K562 (cell line): Measurements from ENCODE around the gene ELP5. TPM values are rescaled to one million over a fixed set of nuclear protein-coding genes. Genes with fewer than 3 reads are reported as not detected.

Source experiments
- DMBX1 ChIP-seq: fragments of 250-450 bp; sonication (Bioruptor Pico); IDR thresholded peaks from 2 replicates; pipeline ENCODE4 v1.8.0; 2022; ENCODE audit warnings: inconsistent platforms, mild to moderate bottlenecking, moderate library complexity, borderline replicate concordance
- E2F8 ChIP-seq: fragments of 450-650 bp; IDR thresholded peaks from 2 replicates; pipeline ENCODE4 v1.7.1; 2018; ENCODE audit warnings: mild to moderate bottlenecking, low read depth; ENCODE audit not compliant: partially characterized antibody
- HLTF ChIP-seq: fragments of 450-650 bp; IDR thresholded peaks from 2 replicates; pipeline ENCODE4 v1.6.1; 2016
- NUFIP1 ChIP-seq: fragments of 450-650 bp; IDR thresholded peaks from 2 replicates; pipeline ENCODE4 v1.6.1; 2018; ENCODE audit not compliant: partially characterized antibody
- SAP30 ChIP-seq: fragments of 200-600 bp; sonication (generic); IDR thresholded peaks from 2 replicates; pipeline ENCODE4 v1.6.1; 2012; ENCODE audit warnings: borderline replicate concordance, low read depth, mild to moderate bottlenecking, moderate library complexity, low read length, control low read depth, inconsistent platforms; ENCODE audit not compliant: insufficient read depth, poor library complexity, severe bottlenecking
- TBL1XR1 ChIP-seq, 2 experiments: IDR thresholded peaks; 2 replicates each; pipeline ENCODE4 v1.6.1; 2012; ENCODE audit warnings: improper control_type of control experiment in 2 of 2, low read length in 2 of 2, mild to moderate bottlenecking in 1 of 2
- ZBTB1 ChIP-seq: sonication (generic); formaldehyde crosslinking; IDR thresholded peaks from 2 replicates; pipeline ENCODE4 v1.8.1; 2023; ENCODE audit warnings: missing genetic modification reagents, low read depth, mild to moderate bottlenecking, borderline replicate concordance
- ZNF407 ChIP-seq: fragments of 450-650 bp; IDR thresholded peaks from 2 replicates; pipeline ENCODE4 v1.6.1; 2016; ENCODE audit warnings: low read depth
- polyA plus RNA-seq, 8 experiments: library from polyadenylated mRNA; depleted of rRNA in 4 of 8; stranded (reverse) in 5 of 8; unstranded in 3 of 8; fragments of >200 nt; fragmentation: Nextera tagmentation in 2 of 8; fragmentation: Illumina TruSeq in 1 of 8; extraction: Ambion mirVana in 2 of 8; extraction: Trizol in 1 of 8; gene quantifications; 2 replicates each; pipeline versions ENCODE4 v1.2.1 to v1.2.3, GENCODE V29; 2011 to 2014; ENCODE audit warnings: inconsistent platforms in 1 of 8, missing spikeins in 1 of 8
- total RNA-seq, 7 experiments: library from RNA; depleted of rRNA in 6 of 7; stranded (reverse); fragments of >200 nt in 6 of 7; fragmentation: Illumina TruSeq in 2 of 7; extraction: Trizol in 2 of 7; gene quantifications; 2 replicates each; pipeline versions ENCODE4 v1.2.1 to v1.2.3, GENCODE V29; 2011 to 2021; ENCODE audit warnings: low replicate concordance in 1 of 7
- TF ChIP-seq, protein P1 (sequence below): sonication (generic); formaldehyde crosslinking; IDR thresholded peaks from 2 replicates; pipeline ENCODE4 v1.8.1; 2023; ENCODE audit warnings: missing genetic modification reagents, mild to moderate bottlenecking, borderline replicate concordance

Gene ELP5
- total and polyA plus RNA-seq, 9 of the 15 experiments (the other 6 are each of a cell fraction or from before 2014, with no cell fraction given), result 25.7 to 77.9 (median 52.9) TPM

DNA sequence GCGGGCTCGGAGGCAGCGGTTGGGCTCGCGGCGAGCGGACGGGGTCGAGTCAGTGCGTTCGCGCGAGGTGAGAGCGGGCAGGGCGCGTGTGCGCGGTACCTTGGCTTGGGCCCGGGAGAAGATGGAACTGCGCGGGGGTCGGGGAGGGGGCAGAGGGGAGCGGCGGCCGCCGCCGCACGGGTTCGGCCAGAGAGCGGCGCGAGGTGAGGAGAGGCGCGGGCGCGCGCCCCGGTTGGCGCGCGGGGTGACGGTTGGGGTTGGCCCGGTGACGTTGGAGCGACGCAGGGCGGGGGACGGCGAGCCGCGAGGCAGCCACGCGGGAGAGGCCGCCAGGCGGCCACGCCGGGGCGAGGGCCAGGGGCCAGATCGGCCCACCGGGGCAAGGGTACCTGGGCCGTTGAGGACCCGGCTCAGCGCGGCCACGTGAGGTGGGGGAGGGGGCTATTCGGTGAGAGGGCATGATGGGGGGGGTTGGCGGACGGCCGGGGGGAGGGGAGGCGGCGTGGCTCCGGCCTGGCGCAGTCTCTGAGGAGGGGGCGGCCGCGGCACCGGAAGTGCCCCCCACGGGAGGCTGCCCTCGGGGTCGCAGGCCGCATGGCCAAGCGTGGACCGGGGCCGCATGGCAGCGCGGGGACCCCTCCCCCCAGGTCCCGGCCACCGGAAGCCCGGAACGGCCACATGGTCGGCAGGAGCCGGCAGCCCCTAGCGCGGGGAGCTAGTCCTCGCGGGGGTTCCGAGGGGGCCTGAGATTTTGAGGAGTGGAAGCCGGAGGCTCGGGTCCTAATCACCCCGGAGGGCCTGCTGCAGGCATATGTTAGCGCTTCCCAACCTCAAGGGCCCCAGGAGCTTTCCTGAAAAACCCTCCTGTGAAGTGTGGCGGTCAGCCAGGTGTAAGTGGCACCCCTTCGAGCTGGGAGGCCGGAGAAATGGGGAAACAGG lies 55.9 kb downstream of the ELP5 start (continued):
- TF ChIP-seq SAP30 (peak; percentile 5), ZBTB1 (no peak), DMBX1 (CRISPR knock-in tag) (no peak), TBL1XR1 (IDR thresholded peaks at IDR 0.05; ENCODE audit: low read length in 2 of 2) (no peak), NUFIP1 (no peak), E2F8 (no peak), HLTF (no peak), ZNF407 (no peak)
- TF ChIP-seq, protein P1, sequence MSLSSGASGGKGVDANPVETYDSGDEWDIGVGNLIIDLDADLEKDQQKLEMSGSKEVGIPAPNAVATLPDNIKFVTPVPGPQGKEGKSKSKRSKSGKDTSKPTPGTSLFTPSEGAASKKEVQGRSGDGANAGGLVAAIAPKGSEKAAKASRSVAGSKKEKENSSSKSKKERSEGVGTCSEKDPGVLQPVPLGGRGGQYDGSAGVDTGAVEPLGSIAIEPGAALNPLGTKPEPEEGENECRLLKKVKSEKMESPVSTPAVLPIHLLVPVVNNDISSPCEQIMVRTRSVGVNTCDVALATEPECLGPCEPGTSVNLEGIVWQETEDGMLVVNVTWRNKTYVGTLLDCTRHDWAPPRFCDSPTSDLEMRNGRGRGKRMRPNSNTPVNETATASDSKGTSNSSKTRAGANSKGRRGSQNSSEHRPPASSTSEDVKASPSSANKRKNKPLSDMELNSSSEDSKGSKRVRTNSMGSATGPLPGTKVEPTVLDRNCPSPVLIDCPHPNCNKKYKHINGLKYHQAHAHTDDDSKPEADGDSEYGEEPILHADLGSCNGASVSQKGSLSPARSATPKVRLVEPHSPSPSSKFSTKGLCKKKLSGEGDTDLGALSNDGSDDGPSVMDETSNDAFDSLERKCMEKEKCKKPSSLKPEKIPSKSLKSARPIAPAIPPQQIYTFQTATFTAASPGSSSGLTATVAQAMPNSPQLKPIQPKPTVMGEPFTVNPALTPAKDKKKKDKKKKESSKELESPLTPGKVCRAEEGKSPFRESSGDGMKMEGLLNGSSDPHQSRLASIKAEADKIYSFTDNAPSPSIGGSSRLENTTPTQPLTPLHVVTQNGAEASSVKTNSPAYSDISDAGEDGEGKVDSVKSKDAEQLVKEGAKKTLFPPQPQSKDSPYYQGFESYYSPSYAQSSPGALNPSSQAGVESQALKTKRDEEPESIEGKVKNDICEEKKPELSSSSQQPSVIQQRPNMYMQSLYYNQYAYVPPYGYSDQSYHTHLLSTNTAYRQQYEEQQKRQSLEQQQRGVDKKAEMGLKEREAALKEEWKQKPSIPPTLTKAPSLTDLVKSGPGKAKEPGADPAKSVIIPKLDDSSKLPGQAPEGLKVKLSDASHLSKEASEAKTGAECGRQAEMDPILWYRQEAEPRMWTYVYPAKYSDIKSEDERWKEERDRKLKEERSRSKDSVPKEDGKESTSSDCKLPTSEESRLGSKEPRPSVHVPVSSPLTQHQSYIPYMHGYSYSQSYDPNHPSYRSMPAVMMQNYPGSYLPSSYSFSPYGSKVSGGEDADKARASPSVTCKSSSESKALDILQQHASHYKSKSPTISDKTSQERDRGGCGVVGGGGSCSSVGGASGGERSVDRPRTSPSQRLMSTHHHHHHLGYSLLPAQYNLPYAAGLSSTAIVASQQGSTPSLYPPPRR (CRISPR knock-in tag), result no peak
